HG03521 (cell line): Measurements from ENCODE around the gene TFAP2A.

Experiments used
- ATAC-seq: cut with Tn5 transposase; IDR thresholded peaks from one replicate; pipeline ENCODE4 v1.9.1; 2021; ENCODE audit warnings: mild to moderate bottlenecking, moderate library complexity; ENCODE audit not compliant: unreplicated experiment

Gene TFAP2A

DNA sequence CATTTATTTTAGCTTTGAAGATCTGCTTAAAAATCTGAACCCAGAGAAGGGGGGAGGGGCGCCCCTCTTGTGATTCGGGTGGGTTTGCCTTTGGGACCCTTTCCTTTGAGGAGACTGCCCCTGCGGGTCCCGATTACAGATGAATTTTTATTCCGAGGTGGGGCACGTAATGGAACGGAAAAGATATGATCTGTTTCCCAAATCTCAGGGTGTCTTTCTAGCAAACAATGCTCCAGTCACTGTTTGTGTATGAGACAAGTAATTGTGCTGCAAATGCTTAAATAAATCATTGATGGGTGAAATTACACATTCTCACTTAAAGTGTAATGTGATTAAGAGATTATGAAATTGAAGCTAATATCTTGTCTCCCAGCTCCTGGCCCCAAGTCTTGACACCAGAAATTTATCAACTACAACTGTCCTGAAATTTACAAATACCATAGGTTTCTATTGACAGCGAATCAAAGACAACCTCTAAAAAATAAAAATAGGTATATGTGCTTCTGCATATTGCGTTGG, 30.7 kb downstream of the TFAP2A start:
- no peak for ATAC-seq

- no peak for ATAC-seq
These were observed 31.4 kb downstream of the TFAP2A start for GRCh38 chr6:10383331-10384090.

DNA sequence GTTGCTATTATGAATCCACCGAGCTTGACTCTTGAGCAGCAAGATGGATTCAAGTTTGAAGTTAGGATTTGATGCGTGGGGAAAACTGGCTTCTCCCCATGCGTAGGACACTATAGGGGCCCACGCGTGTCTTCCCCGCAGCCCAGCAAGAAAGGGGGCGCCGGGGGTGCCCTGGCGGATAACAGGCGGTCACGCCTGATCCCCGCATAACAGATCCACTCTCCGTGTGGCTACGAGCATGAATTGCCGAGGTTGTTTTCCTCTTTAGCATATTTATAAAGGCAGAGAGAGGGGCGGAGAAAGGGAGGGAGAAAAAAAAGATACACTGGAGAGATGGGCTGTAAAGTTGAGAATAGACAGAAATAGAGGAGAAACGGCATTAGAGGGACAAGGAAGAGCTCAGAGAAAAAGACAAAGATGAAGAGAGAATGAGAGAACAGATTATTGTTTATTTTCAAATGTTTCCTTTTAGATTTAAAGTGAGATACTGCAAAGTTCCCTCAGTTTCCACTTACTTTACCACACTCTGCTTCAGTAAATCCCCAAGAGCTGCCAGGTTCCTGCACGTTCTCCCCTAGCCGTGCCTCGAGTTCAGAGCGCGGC, 32.0 kb downstream of the TFAP2A start:
- no peak for ATAC-seq

DNA sequence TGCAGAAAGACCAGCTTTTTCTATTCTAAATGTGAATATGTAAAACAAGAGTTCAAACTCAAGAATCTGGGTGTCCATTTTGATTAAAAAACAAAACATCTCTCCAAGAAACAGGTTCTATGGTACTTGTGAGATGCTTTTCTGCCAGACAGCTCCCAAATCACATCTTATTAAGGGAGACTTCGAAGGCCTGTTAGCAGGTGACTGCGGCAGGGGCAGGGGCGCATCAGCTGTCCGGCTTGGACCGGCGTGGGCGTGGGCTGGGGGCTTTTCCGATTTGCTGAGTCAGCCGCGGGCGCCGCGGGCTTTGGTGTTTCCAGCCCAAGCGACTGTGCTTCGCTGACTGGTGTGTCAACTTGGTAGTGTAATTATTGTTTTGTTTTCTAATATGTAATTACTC, 32.6 kb downstream of the TFAP2A start:
- ATAC-seq = no peak

GRCh38 chr6:10381830-10382208, 33.1 kb downstream of the TFAP2A start:
- no peak for ATAC-seq

GRCh38 chr6:10381133-10381829, 33.6 kb downstream of the TFAP2A start:
- ATAC-seq = no peak

DNA sequence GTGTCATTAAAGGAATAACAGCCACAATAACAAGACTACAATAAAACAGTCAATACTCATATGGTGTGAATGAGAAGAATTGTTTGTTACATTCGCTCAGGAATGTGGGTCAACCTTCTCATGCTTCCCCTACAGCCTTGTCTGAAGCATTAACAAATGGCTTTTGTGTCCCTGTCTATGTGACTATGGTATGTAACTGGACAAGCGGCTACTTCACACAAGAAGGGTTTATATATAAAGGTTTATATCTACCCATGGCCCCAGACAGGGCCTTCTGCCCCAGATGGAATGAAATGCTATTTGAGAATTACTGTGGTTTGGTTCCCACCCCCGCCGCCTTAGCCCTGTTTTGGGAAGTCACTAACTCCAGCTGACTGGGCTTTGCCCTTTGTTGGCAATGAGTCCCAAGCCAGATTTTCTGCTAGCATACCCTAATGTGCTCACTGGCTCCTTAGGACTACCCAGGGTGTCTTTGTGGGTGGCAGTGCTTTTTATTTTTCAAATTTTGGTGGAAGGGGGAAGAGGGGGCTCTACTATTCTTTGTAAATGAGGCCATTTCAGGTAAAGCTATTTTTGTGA, 39.4 kb downstream of the TFAP2A start:
- no peak for ATAC-seq

GRCh38 chr6:10373642-10374359, 41.1 kb downstream of the TFAP2A start:
- ATAC-seq = no peak

- no peak for ATAC-seq
These were observed 45.0 kb downstream of the TFAP2A start for GRCh38 chr6:10369896-10370295.

GRCh38 chr6:10368861-10369260, 46.0 kb downstream of the TFAP2A start:
- ATAC-seq = no peak

DNA sequence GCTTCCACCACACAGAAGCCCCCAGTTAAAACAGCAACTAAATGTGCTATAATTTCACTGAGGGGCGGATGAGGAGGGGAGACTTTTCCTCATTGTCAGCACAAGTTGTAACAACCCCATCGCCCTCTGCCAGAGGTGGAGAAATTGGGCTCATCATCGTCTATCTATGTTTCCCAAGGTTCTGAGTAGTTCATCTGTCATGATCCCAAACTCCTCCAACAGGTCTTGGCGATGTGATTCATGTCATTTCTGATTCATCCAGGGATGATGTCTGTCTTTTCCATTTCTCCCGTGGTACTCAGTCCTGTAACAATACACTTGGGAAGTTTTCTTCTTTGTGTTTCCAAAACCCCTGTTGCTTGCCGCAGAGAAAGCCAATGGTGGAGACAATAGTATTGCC, 51.0 kb downstream of the TFAP2A start:
- ATAC-seq = no peak

DNA sequence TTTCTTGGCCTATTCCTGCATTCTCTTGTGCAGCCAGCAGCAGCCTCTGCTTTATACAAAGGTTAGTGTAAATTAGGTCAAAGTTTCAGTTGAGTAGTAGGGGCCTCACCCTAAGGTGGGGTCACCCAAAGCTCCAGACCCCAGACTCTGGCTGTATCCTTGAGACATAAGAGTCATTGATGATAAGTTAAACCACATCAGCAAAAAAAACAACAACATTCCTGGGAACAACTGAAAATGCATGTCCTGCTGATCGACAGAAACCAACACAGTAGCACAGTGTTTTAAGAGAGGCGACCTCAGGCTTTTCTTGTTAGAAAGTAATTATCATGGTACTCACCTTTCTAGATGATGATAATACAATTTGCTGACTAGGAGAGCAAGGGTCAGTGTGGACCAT, 52.6 kb downstream of the TFAP2A start:
- ATAC-seq = no peak

GRCh38 chr6:10361428-10361827, 53.4 kb downstream of the TFAP2A start:
- no peak for ATAC-seq

GRCh38 chr6:10359581-10359980, 55.3 kb downstream of the TFAP2A start:
- ATAC-seq = no peak

- ATAC-seq = no peak
These were observed 59.7 kb downstream of the TFAP2A start for GRCh38 chr6:10355115-10355702.

- ATAC-seq = no peak
These were observed 63.1 kb downstream of the TFAP2A start for GRCh38 chr6:10351791-10352190.

DNA sequence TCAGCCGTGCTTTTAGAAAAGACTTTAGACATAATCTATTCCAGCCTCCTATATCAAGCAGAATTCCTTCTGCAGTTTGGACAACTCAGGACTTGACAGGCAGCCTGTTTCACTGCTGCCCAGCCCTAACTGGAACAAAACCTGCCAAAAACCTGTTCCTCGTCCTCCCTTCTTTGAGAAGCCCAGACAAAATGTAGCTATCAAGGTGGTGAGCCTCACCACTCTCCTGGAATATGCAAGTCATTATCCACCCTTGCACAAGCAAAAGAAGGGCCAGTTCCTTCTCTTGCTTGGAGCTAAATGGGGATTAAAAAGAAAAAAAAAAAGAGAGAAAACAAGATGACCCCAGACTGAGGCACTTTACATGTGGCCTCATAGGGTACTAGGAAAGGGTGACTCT, 64.2 kb downstream of the TFAP2A start:
- ATAC-seq = no peak

DNA sequence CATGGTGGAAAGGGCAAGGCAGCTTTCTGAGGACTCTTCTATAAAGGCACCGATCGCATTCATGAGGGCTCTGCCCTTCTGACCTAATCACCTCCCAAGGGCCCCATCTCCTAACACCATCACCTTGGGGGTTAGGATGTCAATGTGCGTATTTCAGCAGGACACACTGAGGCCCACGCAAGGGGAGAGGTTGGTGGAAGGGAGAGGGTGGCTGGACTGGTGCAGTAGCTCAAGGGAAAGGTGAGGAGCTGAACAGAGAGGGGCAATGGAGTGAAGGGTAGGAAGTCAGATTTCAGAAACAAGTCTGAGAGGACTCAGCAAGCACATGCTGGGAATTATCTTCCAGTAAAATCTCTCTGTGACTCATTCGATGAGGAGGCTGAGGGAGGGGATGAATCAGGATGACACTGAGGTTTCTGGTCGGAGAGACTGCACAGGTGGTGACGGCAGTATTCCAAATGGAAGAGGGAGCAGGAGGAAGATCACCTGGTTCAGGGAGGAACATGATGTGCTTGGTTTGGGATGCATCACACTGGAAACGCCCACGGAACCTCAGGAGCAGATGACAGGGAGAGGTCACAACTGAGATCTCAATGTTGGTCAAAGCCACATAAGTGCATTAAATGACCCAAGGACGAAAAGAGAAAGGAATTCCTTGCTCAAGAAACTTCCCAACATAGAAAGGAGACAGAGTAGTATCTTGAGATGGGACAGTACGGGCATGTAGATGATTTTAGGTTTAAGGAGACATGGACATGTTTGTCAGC, 67.1 kb downstream of the TFAP2A start:
- ATAC-seq = no peak
